Measurements from ENCODE around the gene CSNK1E. TPM values are rescaled to one million over a fixed set of nuclear protein-coding genes. Genes with fewer than 3 reads are reported as not detected.

Gene CSNK1E
- total and polyA plus RNA-seq, 9 of the 15 experiments (the other 6 are each of a cell fraction or from before 2014, with no cell fraction given) = 2.7 to 70.0 (median 41.3) TPM

- no peak for TF ChIP-seq TAF1 (IDR thresholded peaks at IDR 0.05; ENCODE audit: control insufficient read depth, extremely low read depth, insufficient read depth, low read length, severe bottlenecking)
- no peak for TF ChIP-seq HDAC6 (IDR thresholded peaks at IDR 0.05; ENCODE audit: low read depth, low read length)
- no peak for TF ChIP-seq CHD2 (IDR thresholded peaks at IDR 0.05; ENCODE audit: low read depth, low read length)
- TF ChIP-seq, protein P1, sequence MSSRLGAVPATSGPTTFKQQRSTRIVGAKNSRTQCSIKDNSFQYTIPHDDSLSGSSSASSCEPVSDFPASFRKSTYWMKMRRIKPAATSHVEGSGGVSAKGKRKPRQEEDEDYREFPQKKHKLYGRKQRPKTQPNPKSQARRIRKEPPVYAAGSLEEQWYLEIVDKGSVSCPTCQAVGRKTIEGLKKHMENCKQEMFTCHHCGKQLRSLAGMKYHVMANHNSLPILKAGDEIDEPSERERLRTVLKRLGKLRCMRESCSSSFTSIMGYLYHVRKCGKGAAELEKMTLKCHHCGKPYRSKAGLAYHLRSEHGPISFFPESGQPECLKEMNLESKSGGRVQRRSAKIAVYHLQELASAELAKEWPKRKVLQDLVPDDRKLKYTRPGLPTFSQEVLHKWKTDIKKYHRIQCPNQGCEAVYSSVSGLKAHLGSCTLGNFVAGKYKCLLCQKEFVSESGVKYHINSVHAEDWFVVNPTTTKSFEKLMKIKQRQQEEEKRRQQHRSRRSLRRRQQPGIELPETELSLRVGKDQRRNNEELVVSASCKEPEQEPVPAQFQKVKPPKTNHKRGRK (tag; IDR thresholded peaks at IDR 0.05) = no peak
- no peak for TF ChIP-seq IRF2 (CRISPR knock-in tag; IDR thresholded peaks at IDR 0.05)
- TF ChIP-seq, protein P2, sequence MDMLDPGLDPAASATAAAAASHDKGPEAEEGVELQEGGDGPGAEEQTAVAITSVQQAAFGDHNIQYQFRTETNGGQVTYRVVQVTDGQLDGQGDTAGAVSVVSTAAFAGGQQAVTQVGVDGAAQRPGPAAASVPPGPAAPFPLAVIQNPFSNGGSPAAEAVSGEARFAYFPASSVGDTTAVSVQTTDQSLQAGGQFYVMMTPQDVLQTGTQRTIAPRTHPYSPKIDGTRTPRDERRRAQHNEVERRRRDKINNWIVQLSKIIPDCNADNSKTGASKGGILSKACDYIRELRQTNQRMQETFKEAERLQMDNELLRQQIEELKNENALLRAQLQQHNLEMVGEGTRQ (CRISPR knock-in tag; IDR thresholded peaks at IDR 0.05) = peak; percentile 93
- TF ChIP-seq, protein P3, sequence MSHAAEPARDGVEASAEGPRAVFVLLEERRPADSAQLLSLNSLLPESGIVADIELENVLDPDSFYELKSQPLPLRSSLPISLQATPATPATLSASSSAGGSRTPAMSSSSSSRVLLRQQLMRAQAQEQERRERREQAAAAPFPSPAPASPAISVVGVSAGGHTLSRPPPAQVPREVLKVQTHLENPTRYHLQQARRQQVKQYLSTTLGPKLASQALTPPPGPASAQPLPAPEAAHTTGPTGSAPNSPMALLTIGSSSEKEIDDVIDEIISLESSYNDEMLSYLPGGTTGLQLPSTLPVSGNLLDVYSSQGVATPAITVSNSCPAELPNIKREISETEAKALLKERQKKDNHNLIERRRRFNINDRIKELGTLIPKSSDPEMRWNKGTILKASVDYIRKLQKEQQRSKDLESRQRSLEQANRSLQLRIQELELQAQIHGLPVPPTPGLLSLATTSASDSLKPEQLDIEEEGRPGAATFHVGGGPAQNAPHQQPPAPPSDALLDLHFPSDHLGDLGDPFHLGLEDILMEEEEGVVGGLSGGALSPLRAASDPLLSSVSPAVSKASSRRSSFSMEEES (CRISPR knock-in tag; IDR thresholded peaks at IDR 0.05) = peak; percentile 98
- TF ChIP-seq TRIM25 (IDR thresholded peaks at IDR 0.05; ENCODE audit: borderline replicate concordance) = no peak
- TF ChIP-seq ZBTB43 (CRISPR knock-in tag; IDR thresholded peaks at IDR 0.05) = no peak
- no peak for TF ChIP-seq RBFOX2 (IDR thresholded peaks at IDR 0.05; ENCODE audit: low read depth, low read length)
- no peak for TF ChIP-seq CC2D1A (IDR thresholded peaks at IDR 0.05)
- TF ChIP-seq TRIM28 (IDR thresholded peaks at IDR 0.05) = no peak
- TF ChIP-seq XRCC4 (IDR thresholded peaks at IDR 0.05; ENCODE audit: extremely low read depth, insufficient read depth, insufficient read length) = no peak
- no peak for TF ChIP-seq ZNF444 (CRISPR knock-in tag; IDR thresholded peaks at IDR 0.05)
- TF ChIP-seq USF1 (CRISPR knock-in tag; IDR thresholded peaks at IDR 0.05) = peak; percentile 95
- TF ChIP-seq FOXK1 (CRISPR knock-in tag; IDR thresholded peaks at IDR 0.05; ENCODE audit: borderline replicate concordance) = no peak
- TF ChIP-seq GTF3C2 (IDR thresholded peaks at IDR 0.05; ENCODE audit: borderline replicate concordance, extremely low read depth, insufficient read length) = no peak
Measured at GRCh38 chr22:38266120-38266519, 51.1 kb downstream of the CSNK1E start (continued).
